Stimulated activated CD8-positive, alpha-beta memory T cell treated with anti-CD3 and anti-CD28 coated beads, Interleukin-4, amount 100 ng/mL, for 48 hours (primary cell): ENCODE results near the gene MYL7.
A peak's percentile ranks its signal among the peaks of the same experiment; 100 is the strongest.

Experiments
- DNase-seq: peaks from one replicate; pipeline ENCODE4 v3.0.0-alpha.2; 2020

The MYL7 gene

DNA sequence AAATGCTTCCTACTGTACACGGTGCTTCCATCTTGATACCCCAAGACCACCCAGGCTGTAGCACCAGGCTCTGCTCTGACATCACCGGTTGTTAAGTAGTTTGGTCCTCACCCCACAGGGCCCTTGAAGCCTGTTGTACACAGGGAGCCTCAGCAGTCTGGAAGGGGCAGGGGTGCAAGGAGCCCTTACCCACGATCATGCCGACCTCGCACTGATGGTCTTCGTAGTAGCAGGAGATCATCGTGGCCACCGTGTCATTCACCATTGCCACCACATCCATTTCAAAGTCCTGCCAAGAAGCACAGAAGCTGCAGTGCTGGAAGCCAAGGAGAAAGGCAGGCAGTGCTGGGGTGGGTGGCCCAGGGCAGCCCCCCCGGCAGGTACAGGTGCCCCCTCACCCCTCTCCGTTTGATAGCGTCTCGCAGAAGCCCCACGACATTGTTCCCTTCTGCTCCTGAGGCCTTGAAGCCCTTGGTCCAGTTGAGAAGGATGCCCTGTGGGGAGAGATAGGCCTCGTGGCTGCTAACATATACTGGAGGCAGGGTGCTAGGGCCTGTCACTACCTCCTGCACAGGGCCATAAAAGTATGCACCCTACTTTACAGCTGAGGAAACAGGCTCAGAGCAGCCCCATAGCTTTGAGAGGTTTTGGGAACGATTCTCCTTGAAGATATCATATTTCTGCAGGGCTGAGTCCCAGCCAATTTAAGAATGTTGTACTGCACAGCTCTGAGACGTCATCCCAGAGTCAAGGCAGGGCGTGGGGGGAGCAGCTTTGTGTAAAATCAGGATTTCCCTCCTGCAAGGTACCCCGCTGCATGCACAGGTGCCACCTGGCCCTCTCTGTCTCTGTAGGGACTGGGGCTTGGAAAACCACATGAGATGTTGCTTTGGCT is 8.7 kb upstream of the MYL7 start:
- no peak for DNase-seq

DNA sequence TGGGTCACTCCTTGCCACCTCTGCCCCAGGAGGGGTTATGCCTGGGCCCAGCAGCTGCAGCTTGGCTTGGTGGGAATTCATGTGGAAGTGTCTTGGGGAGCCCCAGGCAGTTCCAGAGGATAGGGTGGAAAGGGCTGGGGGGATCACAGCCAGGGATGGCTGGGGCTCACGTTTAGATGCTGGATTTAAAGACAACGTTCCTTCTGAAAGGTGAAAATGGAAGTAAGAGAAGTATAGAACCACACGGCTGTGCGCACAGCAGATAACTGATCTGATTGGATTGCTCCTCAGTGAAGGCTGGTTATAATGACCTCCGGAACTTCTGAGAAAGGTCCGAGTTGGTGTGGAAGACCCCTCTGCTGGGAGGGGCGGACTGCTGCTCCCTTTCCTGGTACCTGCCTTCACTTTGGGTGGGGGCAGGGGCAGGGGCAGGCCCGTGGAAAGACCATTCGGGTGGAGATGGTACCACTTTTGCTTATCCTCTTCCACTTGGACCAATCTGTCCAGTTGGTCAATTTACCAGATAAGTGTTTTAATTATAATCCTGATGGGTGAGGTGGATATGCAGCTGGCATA is 7.9 kb upstream of the MYL7 start:
- DNase-seq, result no peak

- no peak for DNase-seq
These were observed 7.0 kb upstream of the MYL7 start for GRCh38 chr7:44148166-44148565.

DNA sequence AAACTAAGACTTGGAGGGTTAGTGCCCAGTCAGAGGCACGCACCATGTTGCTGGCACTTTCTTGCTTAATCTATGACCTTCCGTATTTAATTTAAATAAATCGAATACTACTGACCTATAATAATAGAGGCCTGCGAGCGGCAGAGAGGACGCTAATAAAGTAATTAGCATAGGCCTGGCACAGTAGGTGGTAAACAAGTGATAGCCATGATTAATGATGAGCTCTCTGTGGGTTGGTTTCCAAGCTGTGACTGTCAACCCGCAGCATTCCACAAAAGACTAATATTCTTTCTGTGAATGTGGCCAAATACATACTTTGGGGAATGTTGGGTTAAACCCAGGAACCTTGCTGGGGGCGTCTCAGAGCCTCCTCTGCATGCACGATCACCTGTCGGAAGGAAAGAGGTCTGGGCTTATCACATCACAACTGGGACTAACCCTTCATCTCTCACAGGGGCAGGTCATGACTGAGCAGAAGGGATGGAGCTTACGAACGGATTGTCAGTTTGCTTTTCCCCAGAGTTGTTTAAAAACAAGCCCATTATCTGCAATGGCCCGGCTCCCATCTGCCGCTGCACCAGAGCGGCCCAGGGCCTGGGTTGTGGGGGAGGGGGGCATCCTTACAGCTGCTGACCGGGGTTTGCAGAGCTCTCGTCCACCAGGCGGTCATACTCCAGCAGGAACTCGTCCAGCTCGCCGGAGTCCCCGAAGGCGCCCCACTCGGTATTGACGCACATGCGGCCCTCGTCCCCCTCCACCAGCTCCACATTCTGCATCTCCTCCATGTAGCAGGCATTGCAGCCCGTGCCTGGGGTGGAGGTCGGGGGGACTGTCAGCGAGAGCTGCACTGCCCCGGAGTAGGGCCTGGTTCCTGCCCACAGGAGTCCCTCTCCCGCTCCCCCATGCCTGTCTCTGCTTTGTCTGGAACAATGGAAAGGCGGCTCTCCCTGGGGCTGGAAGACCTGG is 6.2 kb upstream of the MYL7 start:
- no peak for DNase-seq

GRCh38 chr7:44145969-44146911 is 5.1 kb upstream of the MYL7 start:
- DNase-seq, result peak; percentile 76

DNA sequence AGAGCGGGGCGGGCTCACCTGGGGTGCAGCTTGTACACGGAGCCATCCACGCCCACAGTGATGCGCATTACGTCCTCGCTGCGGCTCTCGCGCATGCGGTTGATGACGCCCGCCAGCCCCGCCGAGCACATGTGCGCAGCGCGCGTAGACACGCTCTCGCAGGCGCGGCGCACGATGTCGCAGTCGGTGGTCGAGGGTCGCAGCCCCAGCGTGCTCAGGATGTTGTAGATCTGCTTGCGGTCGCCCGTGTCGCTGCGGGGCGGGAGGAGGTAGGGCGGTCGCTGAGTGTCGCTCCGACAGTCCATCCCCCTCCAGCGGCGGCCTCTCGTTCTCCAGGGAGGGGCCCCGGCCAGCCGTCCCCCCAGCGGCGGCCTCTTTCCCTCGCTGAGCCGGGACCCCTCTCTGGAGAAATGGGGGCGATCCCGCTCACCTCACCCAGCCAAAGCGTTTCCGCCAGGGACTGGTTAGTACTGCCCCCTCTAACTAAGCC is 4.4 kb upstream of the MYL7 start:
- peak; percentile 62 for DNase-seq

DNA sequence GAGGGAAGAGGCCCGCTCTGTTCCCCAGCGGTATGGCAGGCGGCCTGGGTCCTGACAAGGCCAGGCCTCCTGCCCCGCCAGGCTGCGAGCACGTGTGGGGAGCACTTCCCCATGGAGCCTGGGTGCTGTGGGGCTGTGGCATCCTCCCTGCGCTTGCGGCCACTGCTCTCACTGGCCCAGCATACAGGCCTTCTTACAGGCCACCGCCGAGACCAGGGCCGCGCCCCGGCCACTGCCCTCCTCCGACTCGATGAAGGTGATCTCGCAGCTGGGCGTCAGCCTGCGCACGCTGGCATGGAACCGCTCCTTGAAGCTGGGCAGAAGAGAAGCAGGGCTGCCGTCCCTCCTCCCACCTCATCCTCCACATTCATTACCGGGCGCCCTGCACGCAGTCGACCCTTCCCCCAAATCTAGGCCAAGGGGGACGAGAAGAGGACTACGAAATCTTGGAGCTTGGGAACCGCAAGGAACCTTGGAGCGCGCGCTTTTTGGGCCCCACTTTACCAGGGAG is 3.9 kb upstream of the MYL7 start:
- no peak for DNase-seq

GRCh38 chr7:44144426-44144967 is 3.4 kb upstream of the MYL7 start:
- DNase-seq, result no peak

GRCh38 chr7:44143646-44144250 is 2.6 kb upstream of the MYL7 start:
- DNase-seq, result no peak

GRCh38 chr7:44142028-44142427 is 896 bp upstream of the MYL7 start:
- no peak for DNase-seq

- DNase-seq, result no peak
These were observed 791 bp downstream of the MYL7 start for GRCh38 chr7:44140341-44140740.

DNA sequence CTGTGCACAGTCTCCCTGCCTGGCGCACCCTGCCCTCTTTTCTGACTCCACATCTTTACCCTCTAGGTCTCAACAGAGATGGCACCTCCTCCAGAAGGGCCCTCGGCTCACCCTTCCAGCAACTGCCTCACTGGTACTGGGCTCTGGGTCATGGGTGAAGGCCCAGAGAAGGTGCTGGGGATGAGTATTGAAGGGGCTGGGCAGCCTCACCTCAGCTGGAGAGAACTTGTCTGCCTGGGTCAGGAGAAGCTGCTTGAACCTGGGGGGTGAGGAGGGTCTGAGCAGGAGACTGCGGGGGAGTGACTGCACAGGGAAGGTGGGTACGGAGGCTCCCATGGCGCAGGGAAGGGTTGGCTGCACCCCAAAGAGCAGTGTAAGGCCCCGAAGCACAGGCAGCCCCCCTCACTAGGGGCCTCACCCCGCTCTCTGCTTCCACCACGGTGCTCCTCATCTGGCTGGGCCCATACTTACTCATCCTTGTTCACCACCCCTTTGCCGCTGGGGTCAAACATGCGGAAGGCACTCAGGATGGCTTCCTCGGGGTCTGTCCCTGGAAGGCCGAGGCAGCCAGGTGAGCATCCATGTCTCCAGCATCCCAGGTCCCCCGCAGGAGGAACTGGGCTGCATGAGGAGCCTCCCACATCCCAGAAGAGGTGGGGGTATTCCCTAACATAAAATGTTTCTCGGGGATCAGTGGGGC is 1.7 kb downstream of the MYL7 start:
- DNase-seq, result no peak

DNA sequence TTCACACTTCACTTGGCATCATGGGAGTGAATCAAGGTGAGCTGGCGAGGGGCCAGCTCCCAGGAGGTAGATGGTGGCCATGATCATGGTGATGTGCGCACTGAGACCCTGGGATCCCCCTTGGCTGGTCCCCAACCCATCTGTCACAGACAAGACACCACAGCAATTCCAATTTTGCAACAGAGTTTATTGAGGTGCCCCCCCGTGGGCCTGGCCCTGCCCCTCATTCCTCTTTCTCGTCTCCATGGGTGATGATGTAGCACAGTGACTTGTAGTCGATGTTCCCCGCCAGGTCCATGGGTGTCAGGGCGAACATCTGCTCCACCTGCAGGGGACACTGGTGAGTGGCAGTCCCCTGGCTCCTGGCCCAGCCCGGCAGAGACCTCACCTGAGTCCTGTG is 2.4 kb downstream of the MYL7 start:
- no peak for DNase-seq

- no peak for DNase-seq
These were observed 4.4 kb downstream of the MYL7 start for GRCh38 chr7:44136731-44137130.

- no peak for DNase-seq
These were observed 6.0 kb downstream of the MYL7 start for GRCh38 chr7:44134943-44135628.

DNA sequence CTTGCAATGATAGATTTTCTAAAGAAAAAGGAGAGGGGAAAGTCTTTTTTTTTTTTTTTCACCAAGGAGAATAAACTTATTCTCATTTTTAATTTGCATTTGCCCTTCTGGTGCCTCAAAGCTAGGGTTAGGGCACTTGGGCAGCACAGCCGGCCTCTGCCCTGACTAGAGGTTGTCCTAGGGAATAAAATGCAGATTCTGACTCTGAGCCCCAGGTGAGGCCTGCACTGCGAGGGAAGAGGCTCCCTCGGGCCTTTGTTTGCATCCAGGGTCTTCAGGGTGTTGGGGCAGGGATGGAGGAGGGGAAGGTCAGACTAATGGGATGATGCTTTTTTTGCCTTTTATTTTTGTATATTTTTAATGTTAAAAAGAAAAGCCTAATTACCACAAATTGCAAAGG is 7.8 kb downstream of the MYL7 start:
- DNase-seq, result no peak

DNA sequence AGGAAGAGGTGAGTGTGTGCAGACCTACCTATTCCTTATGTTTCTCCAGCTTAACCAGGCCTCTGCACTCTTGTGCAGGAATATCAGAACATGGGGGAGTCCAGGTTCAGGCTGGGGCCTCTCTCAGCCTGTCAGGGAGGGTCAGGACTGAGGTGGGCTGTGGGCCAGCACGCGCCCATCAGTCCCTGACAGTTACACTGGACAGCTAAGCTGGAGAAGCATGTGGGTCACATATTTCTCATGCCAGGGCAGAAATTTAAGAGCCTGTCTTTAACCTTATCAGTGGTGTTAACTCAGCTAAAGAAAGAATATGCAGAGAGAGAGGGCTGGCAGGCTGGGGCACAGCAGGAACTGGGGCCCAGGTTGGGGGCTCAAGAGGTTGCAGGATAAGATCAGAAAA is 9.1 kb downstream of the MYL7 start:
- no peak for DNase-seq

DNA sequence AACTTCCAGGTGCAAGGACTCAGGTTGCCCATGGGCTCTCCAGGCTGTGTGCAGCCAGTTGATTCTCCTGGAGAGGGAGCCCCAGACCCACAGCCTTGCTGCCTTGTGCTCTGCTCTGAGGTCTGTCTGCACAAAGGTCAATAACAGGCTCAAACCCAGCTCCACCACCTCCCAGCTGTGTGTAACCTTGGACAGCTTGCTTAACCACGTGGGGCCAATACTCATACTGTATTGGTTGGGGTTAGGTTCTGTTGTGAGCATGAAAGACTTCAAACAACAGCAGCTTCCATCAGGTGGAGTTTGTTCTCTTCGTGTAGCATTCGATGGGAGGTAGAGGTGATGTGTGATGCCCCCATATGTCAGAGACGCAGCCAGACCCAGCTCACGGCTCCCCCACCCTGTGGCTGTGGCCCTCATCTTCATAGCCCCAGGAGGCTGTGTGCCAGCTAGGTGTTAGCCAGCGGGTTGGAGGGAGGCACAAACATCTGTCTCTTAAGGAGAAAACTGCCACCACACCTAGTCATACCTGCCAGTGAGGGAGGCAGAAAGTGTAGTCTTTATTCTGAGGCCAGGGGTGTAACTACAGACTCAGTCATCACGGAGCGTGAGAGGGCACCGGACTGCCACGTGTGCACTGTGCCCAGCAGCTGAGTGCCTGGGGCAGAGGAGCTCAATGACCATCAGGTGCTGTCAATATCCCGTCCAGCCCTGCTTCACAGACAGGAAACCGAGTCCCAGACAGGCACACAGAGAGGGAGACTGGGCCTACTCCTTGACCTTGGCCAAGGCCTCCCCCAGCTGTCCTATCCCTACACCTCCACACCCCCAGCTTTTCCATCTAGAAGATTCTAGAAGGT is 9.7 kb downstream of the MYL7 start:
- DNase-seq, result no peak
